Left renal cortex interstitium (tissue), 4 donors: ENCODE data around the gene GRB10. TPM values are rescaled to one million over a fixed set of nuclear protein-coding genes. Genes with fewer than 3 reads are reported as not detected.

ENCODE experiments used
- DNase-seq, 4 donors: peaks; one replicate each; pipeline ENCODE4 v3.0.0-alpha.2; 2013; ENCODE audit warnings: low read depth in 4 of 4, low spot score in 2 of 4, missing footprints in 1 of 4
- polyA plus RNA-seq, 4 donors: library from polyadenylated mRNA; unstranded; fragments of 120-200 nt; gene quantifications; one replicate each; pipeline ENCODE4 v1.2.1, GENCODE V29; 2013; ENCODE audit not compliant: insufficient read length in 4 of 4

GRB10 gene
- polyA plus RNA-seq, 4 donors, result 25.7 to 47.8 (median 35.6) TPM

DNA sequence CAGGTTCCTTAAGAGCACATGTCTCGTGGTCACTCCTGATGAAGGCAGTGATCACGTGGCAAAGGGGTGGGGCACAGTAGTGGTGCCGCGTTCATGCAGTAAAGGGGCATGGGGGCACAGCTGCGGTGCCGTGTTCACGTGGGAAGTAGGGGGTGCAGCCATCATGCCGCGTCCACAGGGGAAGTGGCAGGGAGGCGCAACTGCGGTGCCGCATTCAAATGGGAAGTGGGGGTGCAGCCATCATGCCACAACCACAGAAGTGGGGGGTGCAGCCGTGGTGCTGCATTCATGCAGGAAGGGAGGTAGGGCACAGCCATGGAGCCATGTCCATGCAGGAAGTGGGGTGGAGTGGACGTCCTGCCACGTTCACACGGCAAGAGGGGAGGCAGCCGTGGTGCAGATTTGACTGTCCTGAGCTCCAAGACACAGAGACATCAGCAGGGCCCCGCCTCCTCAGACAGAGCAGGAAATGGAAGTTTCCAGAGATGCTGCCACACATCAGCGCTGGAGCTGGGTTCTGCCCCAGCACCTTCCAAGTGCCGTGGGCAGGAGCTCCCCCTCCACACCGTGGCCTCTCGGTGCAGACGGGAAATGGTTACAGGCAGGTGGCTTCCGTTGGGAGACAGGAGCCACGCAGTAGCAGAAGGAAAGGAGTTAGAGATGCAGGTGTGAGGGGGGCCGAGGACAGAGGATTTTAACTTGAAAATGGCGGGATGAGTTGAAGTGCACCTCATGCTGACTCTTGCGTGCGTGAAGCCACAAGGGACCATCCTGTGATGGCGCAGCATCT, 122.5 kb downstream of the GRB10 start:
- no peak for DNase-seq

DNA sequence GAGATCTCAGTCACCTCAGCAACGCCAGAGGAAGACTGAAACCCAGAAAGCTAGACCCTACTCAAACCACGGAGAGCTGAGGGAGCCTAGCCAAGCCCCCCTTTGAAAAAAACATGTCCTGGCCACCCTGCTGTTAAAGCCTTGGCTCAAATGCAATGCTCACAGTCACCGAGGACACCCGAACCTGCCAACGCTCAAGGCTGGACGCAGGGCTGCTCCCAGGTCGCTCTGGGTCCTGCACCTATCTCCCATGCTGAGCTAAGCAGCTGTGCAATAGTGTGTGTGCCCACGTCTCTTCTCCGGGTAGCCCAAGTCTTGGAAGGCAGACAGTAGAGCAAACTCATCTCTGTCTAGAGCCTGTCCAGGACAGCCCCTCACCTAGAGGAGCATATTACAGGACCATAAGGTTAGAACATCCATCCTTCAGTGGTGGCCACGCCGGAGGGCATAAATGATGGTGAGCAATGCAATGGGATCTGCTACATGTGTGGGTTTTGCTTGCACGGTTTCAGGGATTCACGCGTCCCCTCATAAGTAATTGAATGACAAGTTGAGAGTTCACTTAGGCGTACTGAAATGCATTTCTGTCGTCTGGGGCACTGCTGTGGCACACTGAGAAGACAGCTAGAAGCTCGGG, 123.2 kb downstream of the GRB10 start:
- DNase-seq, result no peak

DNA sequence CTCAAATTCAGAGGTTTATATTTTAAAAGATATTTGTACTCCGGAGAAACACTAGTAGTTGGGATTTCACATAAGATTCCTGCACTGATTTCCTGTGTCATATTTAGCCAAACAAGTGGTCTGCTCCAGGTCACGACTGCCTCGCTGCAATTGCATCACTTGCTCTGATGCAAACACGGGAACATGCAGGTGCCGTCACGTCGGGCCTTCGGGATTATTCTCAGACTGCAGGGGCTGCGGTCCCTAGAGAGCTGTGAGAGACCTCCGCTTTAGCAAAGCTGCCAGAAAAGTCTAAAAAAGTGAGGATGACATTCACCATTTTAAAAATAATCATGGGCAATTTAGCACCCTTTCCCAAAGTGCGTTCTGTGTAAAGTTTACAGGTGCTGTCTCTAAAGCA, 124.0 kb downstream of the GRB10 start:
- DNase-seq, result no peak

DNA sequence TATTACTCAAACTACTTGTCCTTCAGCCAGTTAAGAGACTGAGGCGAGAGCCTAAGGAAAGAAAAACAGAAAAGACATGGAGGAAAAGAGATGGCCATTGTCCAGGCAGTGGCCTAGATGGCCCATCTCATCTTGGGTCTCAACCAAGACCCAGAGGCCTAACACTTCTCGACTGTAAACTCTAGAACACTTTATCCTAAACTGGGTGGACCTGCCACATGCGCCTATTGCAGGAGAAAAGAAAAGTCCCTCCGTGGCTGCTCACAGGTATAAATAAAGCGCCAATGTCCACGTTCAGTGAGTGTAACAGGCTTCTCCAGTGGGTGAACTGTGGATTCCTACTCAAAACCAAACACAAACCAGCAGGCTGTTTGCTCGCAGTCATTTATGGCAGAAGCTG, 124.8 kb downstream of the GRB10 start:
- no peak for DNase-seq

DNA sequence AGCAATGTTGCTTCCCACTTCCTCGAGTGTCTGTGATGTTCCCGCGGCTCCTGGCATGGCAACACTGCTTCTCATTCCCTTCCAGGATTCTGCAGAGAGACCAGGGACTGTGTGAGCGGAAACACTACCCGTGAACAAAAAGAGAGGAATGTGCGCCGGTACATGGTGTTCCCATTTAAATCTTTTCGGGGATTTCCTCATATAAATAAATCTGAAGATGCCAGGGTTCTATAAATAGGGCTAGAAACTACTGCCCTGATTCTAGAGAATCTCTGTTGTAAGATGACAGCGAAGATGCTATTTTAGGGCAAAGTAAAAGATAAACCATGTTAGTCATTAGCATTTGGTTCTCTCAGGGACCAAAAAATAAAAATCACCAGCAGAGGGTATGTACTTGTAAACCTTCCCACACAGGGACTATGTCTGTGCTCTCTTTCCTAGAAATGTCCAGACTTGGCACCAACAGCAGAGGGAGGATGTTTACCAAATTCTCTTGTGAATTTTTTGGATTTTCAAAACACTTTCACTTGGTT, 125.3 kb downstream of the GRB10 start:
- DNase-seq, result no peak

DNA sequence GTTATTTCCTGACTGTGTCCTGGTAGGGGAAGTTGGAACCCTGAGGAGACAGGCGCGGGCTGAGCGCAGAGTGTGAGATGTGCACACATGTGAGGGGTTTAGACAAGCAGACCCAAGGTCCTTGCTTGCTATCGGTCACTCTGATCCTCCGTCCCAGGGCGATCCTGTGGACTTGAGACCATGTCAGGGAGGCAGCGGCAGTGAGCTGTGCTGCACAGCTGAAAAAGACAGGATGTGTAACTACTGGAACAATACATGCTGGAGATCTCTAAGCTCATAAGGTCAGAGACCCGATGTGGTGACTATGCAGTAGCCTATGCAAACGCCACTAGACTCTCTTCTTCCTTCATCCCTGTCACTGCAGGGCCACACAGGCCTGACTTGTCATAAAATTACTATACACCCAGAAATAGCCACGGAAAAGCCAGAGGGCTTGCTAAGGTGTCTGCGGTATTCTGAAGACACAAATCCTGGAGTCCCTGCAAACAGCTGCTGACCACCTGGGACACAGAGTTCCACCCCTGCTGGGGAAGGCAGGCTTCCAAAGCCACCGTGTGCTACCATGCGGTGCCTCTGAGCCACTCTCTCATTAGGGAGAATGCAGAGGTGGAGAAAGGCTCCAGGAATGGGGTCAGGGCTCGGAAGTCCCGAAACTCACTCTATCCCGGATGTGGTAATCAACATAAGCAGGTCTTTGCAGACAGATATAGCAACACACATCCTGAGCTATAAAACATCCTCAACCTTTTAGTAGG, 126.4 kb downstream of the GRB10 start:
- DNase-seq, result no peak

DNA sequence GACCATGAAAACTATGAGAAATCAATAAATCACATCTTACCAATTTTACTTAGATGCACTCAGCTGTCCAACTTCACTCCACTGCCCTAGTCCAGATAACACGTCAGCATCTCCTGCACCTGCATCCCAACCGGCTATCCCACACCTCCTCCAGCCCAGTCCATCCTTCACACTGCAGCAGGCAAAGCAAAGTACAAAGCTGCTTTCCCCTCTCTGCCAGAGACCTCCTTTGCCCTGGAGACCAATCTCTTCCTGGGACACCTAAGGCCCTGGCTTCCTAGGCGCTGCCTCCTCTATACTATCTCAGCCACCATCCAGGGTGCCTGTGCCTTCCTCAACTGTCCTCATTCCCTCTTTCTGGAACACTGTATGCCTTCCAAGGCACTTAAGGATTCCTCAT, 127.2 kb downstream of the GRB10 start:
- DNase-seq, result no peak

- no peak for DNase-seq
These were observed 127.7 kb downstream of the GRB10 start for GRCh38 chr7:50655020-50655419.

- no peak for DNase-seq
These were observed 128.7 kb downstream of the GRB10 start for GRCh38 chr7:50653981-50654425.

DNA sequence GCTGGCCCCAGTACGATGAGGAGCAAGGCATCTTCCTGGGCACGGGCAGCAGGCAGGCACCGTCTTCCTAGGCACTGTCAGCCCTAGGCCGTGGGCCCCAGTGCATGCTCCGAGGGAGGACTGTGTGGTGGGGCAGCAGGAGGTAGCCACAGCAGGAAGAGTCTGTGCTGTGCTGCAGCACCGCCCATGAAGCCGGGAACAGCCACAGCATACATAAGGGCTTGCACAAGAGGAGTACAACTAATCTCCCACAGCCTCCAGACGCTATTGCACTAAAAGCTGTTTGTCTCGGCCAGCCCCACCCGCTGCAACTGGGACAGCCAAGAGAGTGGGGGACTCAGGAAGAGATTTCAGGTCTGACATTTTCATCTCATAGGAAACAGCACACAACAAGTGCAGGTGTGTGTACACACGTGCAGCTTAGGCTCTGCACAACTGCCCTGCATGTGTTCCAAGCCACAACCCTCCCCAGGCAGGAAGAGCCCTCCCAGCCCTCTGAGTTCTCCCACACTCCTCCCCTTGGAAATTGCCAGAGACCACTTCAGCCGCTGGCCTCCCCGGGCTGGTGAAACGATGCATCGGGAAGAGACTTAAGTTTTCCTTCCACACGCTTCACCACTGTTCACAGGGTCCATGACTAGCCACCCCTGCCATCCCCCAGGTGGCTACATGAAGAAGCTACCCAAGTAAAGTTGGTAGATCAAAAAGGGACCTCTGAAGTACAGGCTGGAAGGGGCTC, 129.4 kb downstream of the GRB10 start:
- DNase-seq, result no peak

GRCh38 chr7:50652400-50653125, 130.1 kb downstream of the GRB10 start:
- DNase-seq, result no peak

DNA sequence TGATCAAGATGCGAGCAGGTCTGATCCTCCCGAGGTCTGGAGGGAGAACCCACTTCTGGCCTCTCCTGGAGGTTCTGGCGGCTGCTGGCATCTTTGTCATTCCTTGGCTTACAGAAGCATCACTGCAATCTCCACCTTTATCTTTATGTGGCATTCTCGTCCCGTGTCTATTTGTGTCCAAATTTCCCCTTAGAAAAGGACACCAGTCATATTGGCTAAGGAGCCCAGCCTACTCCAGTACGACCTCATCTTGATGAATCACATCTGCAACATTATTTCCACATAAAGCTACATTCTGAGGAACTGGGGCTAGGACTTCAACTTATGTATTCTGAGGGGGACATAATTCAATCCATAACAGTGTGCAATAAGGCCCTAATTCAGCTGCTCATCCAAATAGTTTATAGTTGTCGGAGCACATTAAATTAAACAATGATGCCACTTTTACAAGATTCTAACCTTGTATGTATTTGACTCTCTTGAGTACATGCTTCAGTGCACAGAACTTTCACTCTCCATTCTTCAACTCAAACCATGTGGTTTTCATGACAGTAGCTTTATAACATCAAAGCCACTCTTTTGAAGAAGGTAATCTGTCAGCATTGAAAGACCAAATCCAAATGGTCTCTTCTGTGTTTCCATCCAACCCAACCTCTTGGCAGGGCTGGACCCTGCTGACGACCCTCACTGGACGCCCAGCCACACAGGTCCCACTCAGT, 131.3 kb downstream of the GRB10 start:
- no peak for DNase-seq

GRCh38 chr7:50650057-50650664, 132.5 kb downstream of the GRB10 start:
- no peak for DNase-seq

GRCh38 chr7:50649259-50649885, 133.3 kb downstream of the GRB10 start:
- DNase-seq, result no peak

- no peak for DNase-seq
These were observed 134.0 kb downstream of the GRB10 start for GRCh38 chr7:50648570-50649169.

GRCh38 chr7:50648076-50648475, 134.6 kb downstream of the GRB10 start:
- no peak for DNase-seq

- DNase-seq, result no peak
These were observed 135.3 kb downstream of the GRB10 start for GRCh38 chr7:50647286-50647980.
